ENCODE results near the gene MKKS. TPM values are rescaled to one million over a fixed set of nuclear protein-coding genes. Genes with fewer than 3 reads are reported as not detected.

Gene MKKS
- total RNA-seq, 1 experiment from 2014 or later = 20.9 TPM

DNA sequence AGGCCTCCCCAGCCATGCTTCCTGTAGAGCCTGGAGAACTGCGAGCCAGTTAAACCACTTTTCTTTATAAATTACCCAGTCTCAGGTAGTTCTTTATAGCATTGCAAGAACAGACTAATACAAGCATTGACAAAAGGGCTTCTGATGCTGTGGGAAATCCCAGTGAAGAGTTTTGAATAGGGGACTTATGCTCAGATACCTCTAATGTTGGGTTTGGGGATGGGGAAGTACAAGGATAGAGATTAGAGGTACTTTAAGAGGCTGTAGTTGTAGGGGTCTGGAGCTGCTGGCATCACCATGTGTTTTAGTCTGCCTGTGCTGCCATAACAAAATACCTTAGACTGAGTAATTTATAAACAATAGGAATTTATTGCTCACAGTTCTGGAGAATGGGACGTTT is 9.9 kb upstream of the MKKS start:
- Mint-ChIP-seq H3K36me3 (no peaks in the 10 kb centered on the region), H3K4me1 (peaks cover 17% of the 10 kb centered on the region), H3K27me3 (ENCODE audit: low read depth) (no peaks in the 10 kb centered on the region), H3K27ac (no peak overlapping the region; the same call in 1 of the 2 replicates), H3K9me3 (no peaks in the 10 kb centered on the region), H3K4me3 (no peak overlapping the region)
- ChIA-PET CTCF (interaction anchor here (0.6 kb wide), 1 partner anchor 34 kb away, joined by 3 read pairs; no protein-coding TSS in a partner anchor), POLR2A (interaction anchor here (1.0 kb wide), 1 partner anchor 10 kb away, joined by 3 read pairs; the partner anchor contains the start of gene MKKS)
- TF ChIP-seq, protein P1, sequence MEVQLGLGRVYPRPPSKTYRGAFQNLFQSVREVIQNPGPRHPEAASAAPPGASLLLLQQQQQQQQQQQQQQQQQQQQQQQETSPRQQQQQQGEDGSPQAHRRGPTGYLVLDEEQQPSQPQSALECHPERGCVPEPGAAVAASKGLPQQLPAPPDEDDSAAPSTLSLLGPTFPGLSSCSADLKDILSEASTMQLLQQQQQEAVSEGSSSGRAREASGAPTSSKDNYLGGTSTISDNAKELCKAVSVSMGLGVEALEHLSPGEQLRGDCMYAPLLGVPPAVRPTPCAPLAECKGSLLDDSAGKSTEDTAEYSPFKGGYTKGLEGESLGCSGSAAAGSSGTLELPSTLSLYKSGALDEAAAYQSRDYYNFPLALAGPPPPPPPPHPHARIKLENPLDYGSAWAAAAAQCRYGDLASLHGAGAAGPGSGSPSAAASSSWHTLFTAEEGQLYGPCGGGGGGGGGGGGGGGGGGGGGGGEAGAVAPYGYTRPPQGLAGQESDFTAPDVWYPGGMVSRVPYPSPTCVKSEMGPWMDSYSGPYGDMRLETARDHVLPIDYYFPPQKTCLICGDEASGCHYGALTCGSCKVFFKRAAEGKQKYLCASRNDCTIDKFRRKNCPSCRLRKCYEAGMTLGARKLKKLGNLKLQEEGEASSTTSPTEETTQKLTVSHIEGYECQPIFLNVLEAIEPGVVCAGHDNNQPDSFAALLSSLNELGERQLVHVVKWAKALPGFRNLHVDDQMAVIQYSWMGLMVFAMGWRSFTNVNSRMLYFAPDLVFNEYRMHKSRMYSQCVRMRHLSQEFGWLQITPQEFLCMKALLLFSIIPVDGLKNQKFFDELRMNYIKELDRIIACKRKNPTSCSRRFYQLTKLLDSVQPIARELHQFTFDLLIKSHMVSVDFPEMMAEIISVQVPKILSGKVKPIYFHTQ (CRISPR knock-in tag; IDR thresholded peaks at IDR 0.05) = no peak
- TF ChIP-seq JUN (CRISPR knock-in tag; IDR thresholded peaks at IDR 0.05) = no peak
- TF ChIP-seq, protein P2, sequence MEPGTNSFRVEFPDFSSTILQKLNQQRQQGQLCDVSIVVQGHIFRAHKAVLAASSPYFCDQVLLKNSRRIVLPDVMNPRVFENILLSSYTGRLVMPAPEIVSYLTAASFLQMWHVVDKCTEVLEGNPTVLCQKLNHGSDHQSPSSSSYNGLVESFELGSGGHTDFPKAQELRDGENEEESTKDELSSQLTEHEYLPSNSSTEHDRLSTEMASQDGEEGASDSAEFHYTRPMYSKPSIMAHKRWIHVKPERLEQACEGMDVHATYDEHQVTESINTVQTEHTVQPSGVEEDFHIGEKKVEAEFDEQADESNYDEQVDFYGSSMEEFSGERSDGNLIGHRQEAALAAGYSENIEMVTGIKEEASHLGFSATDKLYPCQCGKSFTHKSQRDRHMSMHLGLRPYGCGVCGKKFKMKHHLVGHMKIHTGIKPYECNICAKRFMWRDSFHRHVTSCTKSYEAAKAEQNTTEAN (CRISPR knock-in tag; IDR thresholded peaks at IDR 0.05) = no peak
- TF ChIP-seq EMX1 (CRISPR knock-in tag; IDR thresholded peaks at IDR 0.05) = no peak
- TF ChIP-seq, protein P3, sequence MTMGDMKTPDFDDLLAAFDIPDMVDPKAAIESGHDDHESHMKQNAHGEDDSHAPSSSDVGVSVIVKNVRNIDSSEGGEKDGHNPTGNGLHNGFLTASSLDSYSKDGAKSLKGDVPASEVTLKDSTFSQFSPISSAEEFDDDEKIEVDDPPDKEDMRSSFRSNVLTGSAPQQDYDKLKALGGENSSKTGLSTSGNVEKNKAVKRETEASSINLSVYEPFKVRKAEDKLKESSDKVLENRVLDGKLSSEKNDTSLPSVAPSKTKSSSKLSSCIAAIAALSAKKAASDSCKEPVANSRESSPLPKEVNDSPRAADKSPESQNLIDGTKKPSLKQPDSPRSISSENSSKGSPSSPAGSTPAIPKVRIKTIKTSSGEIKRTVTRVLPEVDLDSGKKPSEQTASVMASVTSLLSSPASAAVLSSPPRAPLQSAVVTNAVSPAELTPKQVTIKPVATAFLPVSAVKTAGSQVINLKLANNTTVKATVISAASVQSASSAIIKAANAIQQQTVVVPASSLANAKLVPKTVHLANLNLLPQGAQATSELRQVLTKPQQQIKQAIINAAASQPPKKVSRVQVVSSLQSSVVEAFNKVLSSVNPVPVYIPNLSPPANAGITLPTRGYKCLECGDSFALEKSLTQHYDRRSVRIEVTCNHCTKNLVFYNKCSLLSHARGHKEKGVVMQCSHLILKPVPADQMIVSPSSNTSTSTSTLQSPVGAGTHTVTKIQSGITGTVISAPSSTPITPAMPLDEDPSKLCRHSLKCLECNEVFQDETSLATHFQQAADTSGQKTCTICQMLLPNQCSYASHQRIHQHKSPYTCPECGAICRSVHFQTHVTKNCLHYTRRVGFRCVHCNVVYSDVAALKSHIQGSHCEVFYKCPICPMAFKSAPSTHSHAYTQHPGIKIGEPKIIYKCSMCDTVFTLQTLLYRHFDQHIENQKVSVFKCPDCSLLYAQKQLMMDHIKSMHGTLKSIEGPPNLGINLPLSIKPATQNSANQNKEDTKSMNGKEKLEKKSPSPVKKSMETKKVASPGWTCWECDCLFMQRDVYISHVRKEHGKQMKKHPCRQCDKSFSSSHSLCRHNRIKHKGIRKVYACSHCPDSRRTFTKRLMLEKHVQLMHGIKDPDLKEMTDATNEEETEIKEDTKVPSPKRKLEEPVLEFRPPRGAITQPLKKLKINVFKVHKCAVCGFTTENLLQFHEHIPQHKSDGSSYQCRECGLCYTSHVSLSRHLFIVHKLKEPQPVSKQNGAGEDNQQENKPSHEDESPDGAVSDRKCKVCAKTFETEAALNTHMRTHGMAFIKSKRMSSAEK (CRISPR knock-in tag; IDR thresholded peaks at IDR 0.05; ENCODE audit: borderline replicate concordance) = no peak
- no peak for TF ChIP-seq RELA (CRISPR knock-in tag; IDR thresholded peaks at IDR 0.05; ENCODE audit: borderline replicate concordance)
- ATAC-seq = no peak
- DNase-seq (ENCODE audit: low spot score) = no peak

DNA sequence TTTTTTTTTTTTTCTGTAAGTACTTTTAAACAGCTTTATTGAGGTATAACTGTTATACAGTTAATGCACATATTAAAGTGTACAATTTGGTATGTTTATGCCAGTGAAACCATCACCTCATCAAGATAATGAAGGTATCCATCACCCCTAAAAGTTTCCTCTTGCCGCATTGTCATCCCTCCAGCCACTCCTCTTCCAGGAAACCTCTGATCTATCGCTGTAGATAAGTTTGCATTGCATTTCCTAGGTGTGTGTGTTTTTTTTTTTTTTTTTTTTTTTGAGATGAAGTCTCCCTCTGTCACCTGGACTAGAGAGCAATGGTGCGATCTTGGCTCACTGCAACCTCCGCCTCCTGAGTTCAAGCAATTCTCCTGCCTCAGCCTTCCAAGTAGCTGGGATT is 4.2 kb upstream of the MKKS start:
- Mint-ChIP-seq H3K27me3 (ENCODE audit: low read depth) (no peaks in the 10 kb centered on the region), H3K4me1 (peaks cover 5% of the 10 kb centered on the region), H3K36me3 (no peaks in the 10 kb centered on the region), H3K27ac (no peak overlapping the region), H3K9me3 (no peaks in the 10 kb centered on the region), H3K4me3 (no peak overlapping the region)
- DNase-seq (ENCODE audit: low spot score) (no peak), ATAC-seq (no peak)
- POLR2A ChIA-PET = no interaction called here
- CTCF ChIA-PET = no interaction called here
- TF ChIP-seq SMAD4 (CRISPR knock-in tag; IDR thresholded peaks at IDR 0.05) (no peak), TEAD4 (CRISPR knock-in tag; IDR thresholded peaks at IDR 0.05) (no peak), GRHL2 (CRISPR knock-in tag; IDR thresholded peaks at IDR 0.05; ENCODE audit: insufficient replicate concordance, severe bottlenecking) (no peak), ZNF219 (CRISPR knock-in tag; IDR thresholded peaks at IDR 0.05; ENCODE audit: borderline replicate concordance) (no peak), ETV6 (CRISPR knock-in tag; IDR thresholded peaks at IDR 0.05) (no peak)
- TF ChIP-seq, protein P4, sequence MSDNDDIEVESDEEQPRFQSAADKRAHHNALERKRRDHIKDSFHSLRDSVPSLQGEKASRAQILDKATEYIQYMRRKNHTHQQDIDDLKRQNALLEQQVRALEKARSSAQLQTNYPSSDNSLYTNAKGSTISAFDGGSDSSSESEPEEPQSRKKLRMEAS (CRISPR knock-in tag; IDR thresholded peaks at IDR 0.05) = no peak
- TF ChIP-seq, protein P5, sequence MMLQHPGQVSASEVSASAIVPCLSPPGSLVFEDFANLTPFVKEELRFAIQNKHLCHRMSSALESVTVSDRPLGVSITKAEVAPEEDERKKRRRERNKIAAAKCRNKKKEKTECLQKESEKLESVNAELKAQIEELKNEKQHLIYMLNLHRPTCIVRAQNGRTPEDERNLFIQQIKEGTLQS (CRISPR knock-in tag; conservative IDR thresholded peaks at IDR 0.05) = no peak
- TF ChIP-seq, protein P6, sequence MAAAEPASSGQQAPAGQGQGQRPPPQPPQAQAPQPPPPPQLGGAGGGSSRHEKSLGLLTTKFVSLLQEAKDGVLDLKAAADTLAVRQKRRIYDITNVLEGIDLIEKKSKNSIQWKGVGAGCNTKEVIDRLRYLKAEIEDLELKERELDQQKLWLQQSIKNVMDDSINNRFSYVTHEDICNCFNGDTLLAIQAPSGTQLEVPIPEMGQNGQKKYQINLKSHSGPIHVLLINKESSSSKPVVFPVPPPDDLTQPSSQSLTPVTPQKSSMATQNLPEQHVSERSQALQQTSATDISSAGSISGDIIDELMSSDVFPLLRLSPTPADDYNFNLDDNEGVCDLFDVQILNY (CRISPR knock-in tag; IDR thresholded peaks at IDR 0.05) = no peak
- TF ChIP-seq, protein P7, sequence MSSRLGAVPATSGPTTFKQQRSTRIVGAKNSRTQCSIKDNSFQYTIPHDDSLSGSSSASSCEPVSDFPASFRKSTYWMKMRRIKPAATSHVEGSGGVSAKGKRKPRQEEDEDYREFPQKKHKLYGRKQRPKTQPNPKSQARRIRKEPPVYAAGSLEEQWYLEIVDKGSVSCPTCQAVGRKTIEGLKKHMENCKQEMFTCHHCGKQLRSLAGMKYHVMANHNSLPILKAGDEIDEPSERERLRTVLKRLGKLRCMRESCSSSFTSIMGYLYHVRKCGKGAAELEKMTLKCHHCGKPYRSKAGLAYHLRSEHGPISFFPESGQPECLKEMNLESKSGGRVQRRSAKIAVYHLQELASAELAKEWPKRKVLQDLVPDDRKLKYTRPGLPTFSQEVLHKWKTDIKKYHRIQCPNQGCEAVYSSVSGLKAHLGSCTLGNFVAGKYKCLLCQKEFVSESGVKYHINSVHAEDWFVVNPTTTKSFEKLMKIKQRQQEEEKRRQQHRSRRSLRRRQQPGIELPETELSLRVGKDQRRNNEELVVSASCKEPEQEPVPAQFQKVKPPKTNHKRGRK (CRISPR knock-in tag; IDR thresholded peaks at IDR 0.05; ENCODE audit: borderline replicate concordance) = no peak
- TF ChIP-seq, protein P3 (CRISPR knock-in tag; IDR thresholded peaks at IDR 0.05; ENCODE audit: borderline replicate concordance) = no peak

Measured in WTC11 (cell line).